Mesenchymal stem cell (in vitro differentiated cells and primary cell): ENCODE data around the gene OR7A5.
"Not testable (repeated sequence)": the region's sequence is repeated elsewhere in the genome, so short reads cannot be mapped to it uniquely, and the experiment has no call there.

ENCODE experiments used
- DNase-seq: peaks from one replicate; pipeline ENCODE4 v3.0.0-alpha.2; 2013
- H2AFZ ChIP-seq: one replicate; pipeline ENCODE4 v1.6.1; 2013; ENCODE audit warnings: low read depth, mild to moderate bottlenecking, control low read depth, inconsistent platforms, low read length, moderate library complexity
- H2AK5ac ChIP-seq: 2 replicates; pipeline ENCODE4 v1.6.1; 2013; ENCODE audit warnings: low read length, moderate library complexity, mild to moderate bottlenecking, inconsistent platforms; ENCODE audit not compliant: severe bottlenecking
- H2BK120ac ChIP-seq: one replicate; pipeline ENCODE4 v1.6.1; 2013; ENCODE audit warnings: low read depth, mild to moderate bottlenecking, inconsistent platforms, low read length, moderate library complexity
- H2BK12ac ChIP-seq, 2 experiments: one replicate each; pipeline ENCODE4 v1.6.1; 2013; ENCODE audit warnings: inconsistent platforms in 2 of 2, low read length in 2 of 2, mild to moderate bottlenecking in 2 of 2, moderate library complexity in 2 of 2, control low read depth in 1 of 2
- H2BK15ac ChIP-seq: one replicate; pipeline ENCODE4 v1.6.1; 2013; ENCODE audit warnings: mild to moderate bottlenecking, low read depth, inconsistent platforms; ENCODE audit not compliant: poor library complexity, severe bottlenecking
- H2BK5ac ChIP-seq: 2 replicates; pipeline ENCODE4 v1.6.1; 2013; ENCODE audit warnings: low read depth, mild to moderate bottlenecking, low read length, control low read depth, inconsistent platforms; ENCODE audit not compliant: poor library complexity, severe bottlenecking
- H3K14ac ChIP-seq, 2 experiments: one replicate each; pipeline ENCODE4 v1.6.1; 2013; ENCODE audit warnings: inconsistent platforms in 2 of 2, low read length in 2 of 2, control low read depth in 1 of 2, mild to moderate bottlenecking in 1 of 2, moderate library complexity in 1 of 2
- H3K18ac ChIP-seq, 2 experiments: one replicate each; pipeline ENCODE4 v1.6.1; 2013; ENCODE audit warnings: inconsistent platforms in 2 of 2, low read length in 2 of 2, control low read depth in 1 of 2, low read depth in 1 of 2, mild to moderate bottlenecking in 1 of 2
- H3K23ac ChIP-seq, 2 experiments: one replicate each; pipeline ENCODE4 v1.6.1; 2013; ENCODE audit warnings: inconsistent platforms in 2 of 2, low read length in 2 of 2, mild to moderate bottlenecking in 2 of 2, moderate library complexity in 2 of 2, control low read depth in 1 of 2
- H3K27ac ChIP-seq: 2 replicates; pipeline ENCODE4 v1.5.1; 2013; ENCODE audit warnings: mild to moderate bottlenecking, moderate library complexity, low read length, control low read depth, inconsistent platforms; ENCODE audit not compliant: poor library complexity, severe bottlenecking
- H3K27me3 ChIP-seq, 2 experiments: 2 replicates each; pipeline versions ENCODE4 v1.6.1 to v1.7.0; 2013; ENCODE audit warnings: low read length in 2 of 2, mild to moderate bottlenecking in 2 of 2, moderate library complexity in 2 of 2, control low read depth in 1 of 2, inconsistent platforms in 1 of 2; ENCODE audit not compliant: control insufficient read depth in 1 of 2, insufficient read depth in 1 of 2
- H3K36me3 ChIP-seq, 2 experiments: 2 replicates each; pipeline versions ENCODE4 v1.6.1 to v1.7.0; 2013; ENCODE audit warnings: low read length in 2 of 2, control low read depth in 1 of 2, inconsistent platforms in 1 of 2, low read depth in 1 of 2, mild to moderate bottlenecking in 1 of 2; ENCODE audit not compliant: insufficient read depth in 2 of 2, control insufficient read depth in 1 of 2
- H3K4ac ChIP-seq, 2 experiments: one replicate each; pipeline ENCODE4 v1.6.1; 2013; ENCODE audit warnings: inconsistent platforms in 2 of 2, low read length in 2 of 2, mild to moderate bottlenecking in 2 of 2, moderate library complexity in 2 of 2, control low read depth in 1 of 2, low read depth in 1 of 2
- H3K4me1 ChIP-seq: 2 replicates; pipeline ENCODE4 v1.6.1; 2013; ENCODE audit warnings: low read depth, low read length, control low read depth; ENCODE audit not compliant: control insufficient read depth, insufficient read depth
- H3K4me2 ChIP-seq: 2 replicates; pipeline ENCODE4 v1.6.1; 2013; ENCODE audit warnings: low read length, mild to moderate bottlenecking, inconsistent platforms; ENCODE audit not compliant: poor library complexity, severe bottlenecking
- H3K4me3 ChIP-seq, 2 experiments: 2 replicates each; pipeline versions ENCODE4 v1.5.1 to v1.7.0; 2013; ENCODE audit warnings: low read length in 2 of 2, mild to moderate bottlenecking in 2 of 2, control low read depth in 1 of 2, low read depth in 1 of 2; ENCODE audit not compliant: insufficient read depth in 1 of 2
- H3K79me1 ChIP-seq: replicated peaks from 2 replicates; pipeline ENCODE4 v1.6.1; 2013; ENCODE audit warnings: mild to moderate bottlenecking, control low read depth, low read length, inconsistent platforms; ENCODE audit not compliant: poor library complexity, severe bottlenecking
- H3K9ac ChIP-seq: 2 replicates; pipeline ENCODE4 v1.7.0; 2013; ENCODE audit warnings: mild to moderate bottlenecking, low read length, moderate library complexity
- H3K9me3 ChIP-seq: 2 replicates; pipeline ENCODE4 v1.7.0; 2013; ENCODE audit warnings: mild to moderate bottlenecking, low read length; ENCODE audit not compliant: control insufficient read depth
- H4K8ac ChIP-seq: one replicate; pipeline ENCODE4 v1.6.1; 2013; ENCODE audit warnings: inconsistent platforms, mild to moderate bottlenecking, low read length, moderate library complexity
- H4K91ac ChIP-seq: one replicate; pipeline ENCODE4 v1.6.1; 2013; ENCODE audit warnings: mild to moderate bottlenecking, low read length, inconsistent platforms
- WGBS: methylation state at CpG from one replicate; pipeline ENCODE4 v1.1.7; 2013; ENCODE audit warnings: mixed read lengths; 5-methylcytosine and 5-hydroxymethylcytosine counted together

The OR7A5 gene

GRCh38 chr19:14798760-14799159, 36.2 kb downstream of the OR7A5 start:
- Histone ChIP-seq H3K27me3 (peaks cover 0 to 6% of the 10 kb centered on the region in 2 experiments), H2AK5ac (no peak overlapping the region), H4K8ac (no peak overlapping the region), H3K23ac (no peak overlapping the region), H3K4me1 (no peaks in the 10 kb centered on the region), H3K79me1 (no peaks in the 10 kb centered on the region), H3K9ac (no peak overlapping the region), H3K4me3 (no peak overlapping the region), H2BK5ac (no peak overlapping the region), H2BK12ac (no peak overlapping the region), H3K9me3 (peaks cover 5% of the 10 kb centered on the region), H3K27ac (no peak overlapping the region), H3K4me2 (no peak overlapping the region), H3K4ac (no peak overlapping the region), H2BK15ac (no peak overlapping the region), H3K36me3 (no peaks in the 10 kb centered on the region), H2AFZ (no peak overlapping the region), H3K14ac (no peak overlapping the region), H4K91ac (no peak overlapping the region), H2BK120ac (no peak overlapping the region), H3K18ac (no peak overlapping the region)
- 60% methylated on average over 1 of the region's 5 CpGs for WGBS
- DNase-seq: no peak

- H3K4me3 ChIP-seq: no peak overlapping the region
- no peak overlapping the region for H3K9ac ChIP-seq
- no peak overlapping the region for H3K4me2 ChIP-seq
- no peak overlapping the region for H2BK15ac ChIP-seq
- no peak overlapping the region for H3K27ac ChIP-seq
- H3K18ac ChIP-seq: no peak overlapping the region
- H4K91ac ChIP-seq: no peak overlapping the region
- no peaks in the 10 kb centered on the region for H3K36me3 ChIP-seq
- no peak overlapping the region for H2AFZ ChIP-seq
- no peaks in the 10 kb centered on the region for H3K79me1 ChIP-seq
- no peak overlapping the region for H2AK5ac ChIP-seq
- no peak overlapping the region for H3K23ac ChIP-seq
- H4K8ac ChIP-seq: no peak overlapping the region
- no peaks in the 10 kb centered on the region for H3K4me1 ChIP-seq
- DNase-seq: no peak
- H2BK120ac ChIP-seq: no peak overlapping the region
- no peak overlapping the region for H2BK5ac ChIP-seq
- 86% methylated on average over 11 of the region's 11 CpGs for WGBS
- peaks cover 0 to 6% of the 10 kb centered on the region in 2 experiments for H3K27me3 ChIP-seq
- no peak overlapping the region for H2BK12ac ChIP-seq
- H3K9me3 ChIP-seq: peaks cover 5% of the 10 kb centered on the region
- no peak overlapping the region for H3K4ac ChIP-seq
- no peak overlapping the region for H3K14ac ChIP-seq
These were observed 39.0 kb downstream of the OR7A5 start for GRCh38 chr19:14796021-14796420.

- Histone ChIP-seq H3K36me3 (no peaks in the 10 kb centered on the region), H3K14ac (no peak overlapping the region), H3K23ac (no peak overlapping the region), H2AK5ac (no peak overlapping the region), H4K8ac (no peak overlapping the region), H4K91ac (no peak overlapping the region), H2BK12ac (no peak overlapping the region), H2BK5ac (no peak overlapping the region), H3K18ac (no peak overlapping the region), H3K4me3 (no peak overlapping the region), H2BK15ac (no peak overlapping the region), H2AFZ (no peak overlapping the region), H3K4ac (no peak overlapping the region), H3K27ac (no peak overlapping the region), H3K27me3 (peaks cover 0 to 6% of the 10 kb centered on the region in 2 experiments), H3K4me2 (no peak overlapping the region), H3K79me1 (no peaks in the 10 kb centered on the region), H3K9me3 (peaks cover 5% of the 10 kb centered on the region), H3K9ac (no peak overlapping the region), H2BK120ac (no peak overlapping the region), H3K4me1 (no peaks in the 10 kb centered on the region)
- no peak for DNase-seq
- WGBS: 69% methylated on average over 4 of the region's 5 CpGs
These were observed 39.8 kb downstream of the OR7A5 start for GRCh38 chr19:14795078-14795721.

DNA sequence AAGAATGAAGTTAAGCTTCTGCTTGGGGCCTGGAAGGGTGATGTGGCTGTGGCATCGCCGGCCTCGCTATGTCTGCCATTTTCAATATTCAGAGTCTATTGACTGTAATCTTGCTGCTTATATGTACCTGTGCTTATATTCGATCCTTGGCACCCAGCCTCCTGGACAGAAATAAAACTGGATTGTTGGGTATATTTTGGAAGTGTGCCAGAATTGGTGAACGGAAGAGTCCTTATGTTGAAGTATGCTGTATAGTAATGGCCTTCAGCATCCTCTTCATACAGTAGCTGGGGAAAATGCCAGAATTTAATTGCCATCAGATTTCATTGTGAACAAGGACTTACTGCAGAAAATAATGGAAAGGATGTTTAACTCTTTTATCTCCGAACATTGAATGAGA, 42.7 kb downstream of the OR7A5 start:
- not testable (repeated sequence) for H3K4me1 ChIP-seq, H2BK15ac ChIP-seq, H3K79me1 ChIP-seq, H3K36me3 ChIP-seq, H2AK5ac ChIP-seq, DNase-seq, H2BK5ac ChIP-seq, H3K14ac ChIP-seq, H4K91ac ChIP-seq, H3K23ac ChIP-seq, H3K4me2 ChIP-seq, H2AFZ ChIP-seq, H3K18ac ChIP-seq, H3K9me3 ChIP-seq, H2BK120ac ChIP-seq, H3K27me3 ChIP-seq, H3K9ac ChIP-seq, H3K4me3 ChIP-seq, H3K4ac ChIP-seq, H2BK12ac ChIP-seq, H3K27ac ChIP-seq, H4K8ac ChIP-seq
- 82% methylated on average over 5 of the region's 6 CpGs for WGBS
